ENCODE data around the gene ADAM15.

The ADAM15 gene

GRCh38 chr1:155051342-155051776 is 243 bp downstream of the ADAM15 start:
- TF ChIP-seq, protein P1, sequence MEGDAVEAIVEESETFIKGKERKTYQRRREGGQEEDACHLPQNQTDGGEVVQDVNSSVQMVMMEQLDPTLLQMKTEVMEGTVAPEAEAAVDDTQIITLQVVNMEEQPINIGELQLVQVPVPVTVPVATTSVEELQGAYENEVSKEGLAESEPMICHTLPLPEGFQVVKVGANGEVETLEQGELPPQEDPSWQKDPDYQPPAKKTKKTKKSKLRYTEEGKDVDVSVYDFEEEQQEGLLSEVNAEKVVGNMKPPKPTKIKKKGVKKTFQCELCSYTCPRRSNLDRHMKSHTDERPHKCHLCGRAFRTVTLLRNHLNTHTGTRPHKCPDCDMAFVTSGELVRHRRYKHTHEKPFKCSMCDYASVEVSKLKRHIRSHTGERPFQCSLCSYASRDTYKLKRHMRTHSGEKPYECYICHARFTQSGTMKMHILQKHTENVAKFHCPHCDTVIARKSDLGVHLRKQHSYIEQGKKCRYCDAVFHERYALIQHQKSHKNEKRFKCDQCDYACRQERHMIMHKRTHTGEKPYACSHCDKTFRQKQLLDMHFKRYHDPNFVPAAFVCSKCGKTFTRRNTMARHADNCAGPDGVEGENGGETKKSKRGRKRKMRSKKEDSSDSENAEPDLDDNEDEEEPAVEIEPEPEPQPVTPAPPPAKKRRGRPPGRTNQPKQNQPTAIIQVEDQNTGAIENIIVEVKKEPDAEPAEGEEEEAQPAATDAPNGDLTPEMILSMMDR (IDR thresholded peaks at IDR 0.05; ENCODE audit: low read depth, low read length), result no peak
- no peak for DNase-seq (ENCODE audit: extremely low read depth, low read depth)

- TF ChIP-seq, protein P1 (IDR thresholded peaks at IDR 0.05; ENCODE audit: low read depth, low read length), result no peak
- DNase-seq (ENCODE audit: extremely low read depth, low read depth), result no peak
These were observed 772 bp downstream of the ADAM15 start for GRCh38 chr1:155051777-155052398.

DNA sequence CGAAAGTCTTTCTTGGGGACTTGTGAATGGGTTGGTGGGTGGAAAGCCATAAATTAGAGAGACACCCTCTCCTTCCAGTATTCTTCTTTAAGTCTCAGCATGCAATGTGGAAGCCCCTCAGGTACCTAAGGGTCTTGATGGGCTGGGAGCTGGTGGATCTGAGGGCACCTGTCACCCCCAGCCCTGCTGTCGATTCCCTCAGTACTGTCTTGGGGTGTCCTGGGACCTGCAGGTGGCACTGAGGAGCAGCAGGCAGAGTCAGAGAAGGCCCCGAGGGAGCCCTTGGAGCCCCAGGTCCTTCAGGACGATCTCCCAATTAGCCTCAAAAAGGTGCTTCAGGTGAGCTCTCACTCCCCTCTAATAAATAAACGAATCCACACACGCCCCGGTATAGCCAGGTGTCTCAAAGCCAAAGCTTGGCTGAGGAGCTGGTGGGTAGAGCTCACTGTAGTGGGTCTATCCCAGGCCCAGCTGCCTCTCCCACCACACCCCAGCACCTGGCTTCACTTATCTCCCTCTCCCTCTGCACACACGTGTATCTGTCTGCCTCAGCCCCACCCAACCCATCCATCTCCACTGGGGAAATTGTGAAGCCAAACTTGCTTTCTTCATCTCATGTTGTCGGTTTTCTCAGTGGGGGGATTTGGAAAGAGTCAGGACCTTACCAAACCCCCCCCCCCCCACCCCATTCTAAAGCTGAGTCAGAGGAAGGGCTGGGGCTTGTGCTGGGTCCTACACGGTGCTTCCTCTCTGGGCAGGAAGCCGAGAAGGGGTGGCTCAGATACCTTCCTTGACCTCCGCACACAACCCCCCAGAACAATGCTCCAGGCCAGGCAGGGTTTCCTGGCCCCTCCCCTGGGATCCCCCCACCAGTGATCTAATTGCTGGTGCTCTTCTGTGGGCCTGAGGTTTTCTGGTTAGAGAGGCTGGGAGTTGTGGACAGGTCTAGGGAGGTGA is 1.6 kb downstream of the ADAM15 start:
- no peak for DNase-seq (ENCODE audit: extremely low read depth, low read depth)
- TF ChIP-seq, protein P1 (IDR thresholded peaks at IDR 0.05; ENCODE audit: low read depth, low read length), result peak; percentile 35

GRCh38 chr1:155053531-155054105 is 2.5 kb downstream of the ADAM15 start:
- no peak for DNase-seq (ENCODE audit: extremely low read depth, low read depth)

DNA sequence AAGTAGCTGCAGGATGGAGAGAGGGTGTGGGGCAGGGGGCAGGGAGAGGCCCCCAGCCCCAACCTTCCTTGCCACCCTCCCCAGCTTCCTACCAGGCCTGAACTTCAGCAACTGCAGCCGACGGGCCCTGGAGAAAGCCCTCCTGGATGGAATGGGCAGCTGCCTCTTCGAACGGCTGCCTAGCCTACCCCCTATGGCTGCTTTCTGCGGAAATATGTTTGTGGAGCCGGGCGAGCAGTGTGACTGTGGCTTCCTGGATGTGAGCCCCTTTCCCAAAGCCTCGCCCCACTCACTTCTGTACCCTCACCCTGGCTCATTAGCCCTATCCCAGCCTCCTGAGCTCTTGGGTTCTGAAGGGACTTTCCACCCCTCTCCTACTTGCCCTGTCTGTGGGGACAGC is 6.0 kb downstream of the ADAM15 start:
- TF ChIP-seq, protein P1 (IDR thresholded peaks at IDR 0.05; ENCODE audit: low read depth, low read length), result no peak
- no peak for DNase-seq (ENCODE audit: extremely low read depth, low read depth)

More at GRCh38 chr1:155053531-155054105, 2.5 kb downstream of the ADAM15 start:
- TF ChIP-seq, protein P1 (IDR thresholded peaks at IDR 0.05; ENCODE audit: low read depth, low read length), result no peak

DNA sequence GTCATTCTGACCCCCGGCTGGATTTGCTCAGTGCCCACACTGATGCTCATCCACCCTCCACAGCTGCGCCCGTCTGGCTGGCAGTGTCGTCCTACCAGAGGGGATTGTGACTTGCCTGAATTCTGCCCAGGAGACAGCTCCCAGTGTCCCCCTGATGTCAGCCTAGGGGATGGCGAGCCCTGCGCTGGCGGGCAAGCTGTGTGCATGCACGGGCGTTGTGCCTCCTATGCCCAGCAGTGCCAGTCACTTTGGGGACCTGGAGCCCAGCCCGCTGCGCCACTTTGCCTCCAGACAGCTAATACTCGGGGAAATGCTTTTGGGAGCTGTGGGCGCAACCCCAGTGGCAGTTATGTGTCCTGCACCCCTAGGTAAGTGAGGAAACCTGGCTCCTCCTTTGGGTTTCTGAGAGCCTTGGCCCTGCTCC is 6.7 kb downstream of the ADAM15 start:
- TF ChIP-seq, protein P1 (IDR thresholded peaks at IDR 0.05; ENCODE audit: low read depth, low read length), result no peak
- DNase-seq (ENCODE audit: extremely low read depth, low read depth), result no peak
